GM19193 (cell line): ENCODE data around the gene ZNF577.
A peak's percentile ranks its signal among the peaks of the same experiment; 100 is the strongest.

Experiments used
- POLR2A ChIP-seq: IDR thresholded peaks from 4 replicates; pipeline ENCODE4 v1.6.1; 2011; ENCODE audit not compliant: insufficient read depth, insufficient read length; ENCODE audit errors: extremely low read depth

ZNF577 gene

GRCh38 chr19:51887522-51888498, at the start of gene ZNF577:
Gene ZNF577 (minus strand): TSS chr19:51887951. CDS start chr19:51880382, 7,569 bp downstream.
- TF ChIP-seq POLR2A = peak; percentile 59

- no peak for TF ChIP-seq POLR2A
Measured at GRCh38 chr19:51931921-51932320, 44.2 kb upstream of the ZNF577 start.

- TF ChIP-seq POLR2A = no peak
Measured at GRCh38 chr19:51927859-51928258, 40.1 kb upstream of the ZNF577 start.

- peak; percentile 59 for TF ChIP-seq POLR2A
Measured at GRCh38 chr19:51926784-51927741, 39.3 kb upstream of the ZNF577 start, which contains the start of gene ZNF613. Gene ZNF613 (plus strand): TSS chr19:51927472. CDS start chr19:51936221, 8,749 bp downstream.

GRCh38 chr19:51926426-51926783, 38.7 kb upstream of the ZNF577 start:
- no peak for TF ChIP-seq POLR2A

GRCh38 chr19:51921949-51922348, 34.2 kb upstream of the ZNF577 start:
- TF ChIP-seq POLR2A = no peak

GRCh38 chr19:51919606-51920005, 31.9 kb upstream of the ZNF577 start:
- no peak for TF ChIP-seq POLR2A

GRCh38 chr19:51916167-51916566, 28.4 kb upstream of the ZNF577 start:
- TF ChIP-seq POLR2A = no peak

GRCh38 chr19:51915324-51915867, 27.6 kb upstream of the ZNF577 start:
- TF ChIP-seq POLR2A = no peak

- TF ChIP-seq POLR2A = no peak
Measured at GRCh38 chr19:51905206-51905605, 17.5 kb upstream of the ZNF577 start.

GRCh38 chr19:51904331-51905165, 16.8 kb upstream of the ZNF577 start, which contains the start of gene ZNF649:
Gene ZNF649 (minus strand): TSS chr19:51905017. CDS start chr19:51900107, 4,910 bp downstream.
- TF ChIP-seq POLR2A = peak; percentile 55

GRCh38 chr19:51903192-51903591, 15.4 kb upstream of the ZNF577 start:
- no peak for TF ChIP-seq POLR2A

GRCh38 chr19:51901860-51902259, 14.1 kb upstream of the ZNF577 start:
- no peak for TF ChIP-seq POLR2A

GRCh38 chr19:51891193-51891747, 3.5 kb upstream of the ZNF577 start:
- no peak for TF ChIP-seq POLR2A

- TF ChIP-seq POLR2A = no peak
Measured at GRCh38 chr19:51889934-51890333, 2.2 kb upstream of the ZNF577 start.
